Activated CD8-positive, alpha-beta T cell treated with anti-CD3 and anti-CD28 coated beads for 36 hours (primary cell): Measurements from ENCODE around the gene PFKFB3. TPM values are rescaled to one million over a fixed set of nuclear protein-coding genes. Genes with fewer than 3 reads are reported as not detected.

ENCODE experiments used
- ATAC-seq: fragments of 200-7000 bp; cut with Tn5 transposase; one replicate; pipeline ENCODE4 v1.10.0; 2021; ENCODE audit warnings: mild to moderate bottlenecking, moderate library complexity
- CTCF ChIA-PET: fragments of 350-600 bp; sonication (Branson Sonifier 250); formaldehyde crosslinking; loops from one replicate; lab custom pipeline; 2021; ENCODE audit warnings: antibody characterized with exemption; lab: Charles Lee
- POLR2A ChIA-PET: fragments of 350-600 bp; sonication (Branson Sonifier 250); formaldehyde crosslinking; loops from one replicate; lab custom pipeline; 2021; ENCODE audit warnings: antibody characterized with exemption; lab: Charles Lee
- DNase-seq: peaks from one replicate; pipeline ENCODE4 v3.0.0-alpha.2; 2020
- H3K27ac Mint-ChIP-seq: one replicate; pipeline ENCODE4 v1.8.0; 2021; ENCODE audit warnings: mild to moderate bottlenecking, mixed read lengths
- H3K27me3 Mint-ChIP-seq: one replicate; pipeline ENCODE4 v1.8.0; 2021; ENCODE audit warnings: mixed read lengths
- H3K36me3 Mint-ChIP-seq: one replicate; pipeline ENCODE4 v1.8.0; 2021; ENCODE audit warnings: low read depth, mixed read lengths
- H3K4me1 Mint-ChIP-seq: one replicate; pipeline ENCODE4 v1.8.0; 2021; ENCODE audit warnings: low read depth, mixed read lengths
- H3K4me3 Mint-ChIP-seq: one replicate; pipeline ENCODE4 v1.8.0; 2021; ENCODE audit warnings: mild to moderate bottlenecking, moderate library complexity, mixed read lengths
- H3K9me3 Mint-ChIP-seq: one replicate; pipeline ENCODE4 v1.8.0; 2021; ENCODE audit warnings: mixed read lengths
- CTCF ChIP-seq: fragments of 200-600 bp; IDR thresholded peaks from one replicate; pipeline ENCODE4 v1.8.0; 2022; ENCODE audit warnings: antibody characterized with exemption, mild to moderate bottlenecking
- intact Hi-C: fragments of 100-400 bp; cut with micrococcal nuclease; formaldehyde crosslinking; loops from one replicate; pipeline ENCODE4 v1.10.0; 2022
- total RNA-seq, 2 experiments: library from RNA; stranded (reverse); gene quantifications; one replicate each; pipeline ENCODE4 v1.2.3, GENCODE V29; 2021

Gene PFKFB3
- total RNA-seq, 2 experiments from 2014 or later: 107 to 117 TPM

- no peak overlapping the region for H3K4me3 Mint-ChIP-seq
- ATAC-seq: no peak
- DNase-seq: no peak
- peaks cover 7% of the 10 kb centered on the region for H3K4me1 Mint-ChIP-seq
- no peaks in the 10 kb centered on the region for H3K9me3 Mint-ChIP-seq
- TF ChIP-seq CTCF: no peak
- no peak overlapping the region for H3K27ac Mint-ChIP-seq
- peaks cover 72% of the 10 kb centered on the region for H3K36me3 Mint-ChIP-seq
- CTCF ChIA-PET: interaction anchor here (1.4 kb wide), 1 partner anchor 171 kb away, joined by 3 read pairs; no protein-coding TSS in a partner anchor
- intact Hi-C loops: no loop called here
- POLR2A ChIA-PET: no interaction called here
- no peaks in the 10 kb centered on the region for H3K27me3 Mint-ChIP-seq
Measured at GRCh38 chr10:6230315-6230714, 27.6 kb downstream of the PFKFB3 start.

- no peak for TF ChIP-seq CTCF
- H3K27me3 Mint-ChIP-seq: no peaks in the 10 kb centered on the region
- peaks cover 9% of the 10 kb centered on the region for H3K4me1 Mint-ChIP-seq
- ChIA-PET POLR2A (no interaction called here), CTCF (interaction anchor here (1.4 kb wide), 1 partner anchor 171 kb away, joined by 3 read pairs; no protein-coding TSS in a partner anchor)
- H3K4me3 Mint-ChIP-seq: no peak overlapping the region
- ATAC-seq (no peak), DNase-seq (no peak)
- intact Hi-C loops: no loop called here
- H3K9me3 Mint-ChIP-seq: no peaks in the 10 kb centered on the region
- H3K27ac Mint-ChIP-seq: no peak overlapping the region
- H3K36me3 Mint-ChIP-seq: peaks cover 69% of the 10 kb centered on the region
Measured at GRCh38 chr10:6231146-6231545, 28.4 kb downstream of the PFKFB3 start.

GRCh38 chr10:6231730-6232129 is 29.0 kb downstream of the PFKFB3 start:
- CTCF ChIA-PET: interaction anchor here (1.0 to 1.4 kb wide), 2 partner anchors 30 to 170 kb away, joined by 3 read pairs; no protein-coding TSS in a partner anchor
- no peaks in the 10 kb centered on the region for H3K27me3 Mint-ChIP-seq
- intact Hi-C loops: no loop called here
- POLR2A ChIA-PET: interaction anchor here (0.6 kb wide), 1 partner anchor 760 kb away, joined by 4 read pairs; no protein-coding TSS in a partner anchor
- ATAC-seq: no peak
- peaks cover 70% of the 10 kb centered on the region for H3K36me3 Mint-ChIP-seq
- H3K9me3 Mint-ChIP-seq: no peaks in the 10 kb centered on the region
- H3K4me1 Mint-ChIP-seq: peaks cover 9% of the 10 kb centered on the region
- DNase-seq: no peak
- no peak overlapping the region for H3K4me3 Mint-ChIP-seq
- H3K27ac Mint-ChIP-seq: no peak overlapping the region
- TF ChIP-seq CTCF: no peak

- peaks cover 7% of the 10 kb centered on the region for H3K4me1 Mint-ChIP-seq
- no peaks in the 10 kb centered on the region for H3K9me3 Mint-ChIP-seq
- H3K4me3 Mint-ChIP-seq: no peak overlapping the region
- intact Hi-C loops: no loop called here
- POLR2A ChIA-PET: interaction anchor here (0.6 kb wide), 1 partner anchor 759 kb away, joined by 4 read pairs; no protein-coding TSS in a partner anchor
- H3K36me3 Mint-ChIP-seq: peaks cover 71% of the 10 kb centered on the region
- CTCF ChIA-PET: interaction anchor here (1.0 to 4.8 kb wide), 2 partner anchors 31 to 170 kb away, joined by 3 to 24 read pairs; no protein-coding TSS in a partner anchor
- H3K27ac Mint-ChIP-seq: no peak overlapping the region
- DNase-seq (no peak), ATAC-seq (no peak)
- no peaks in the 10 kb centered on the region for H3K27me3 Mint-ChIP-seq
- no peak for TF ChIP-seq CTCF
Measured at GRCh38 chr10:6232225-6232807, 29.6 kb downstream of the PFKFB3 start.
